NCI-H748 (cell line): ENCODE data around the gene SNX32.

ENCODE experiments used
- DNase-seq: peaks from one replicate; lab custom pipeline; 2025; ENCODE audit not compliant: unreplicated experiment; lab: John Stamatoyannopoulos, UW

SNX32 gene

DNA sequence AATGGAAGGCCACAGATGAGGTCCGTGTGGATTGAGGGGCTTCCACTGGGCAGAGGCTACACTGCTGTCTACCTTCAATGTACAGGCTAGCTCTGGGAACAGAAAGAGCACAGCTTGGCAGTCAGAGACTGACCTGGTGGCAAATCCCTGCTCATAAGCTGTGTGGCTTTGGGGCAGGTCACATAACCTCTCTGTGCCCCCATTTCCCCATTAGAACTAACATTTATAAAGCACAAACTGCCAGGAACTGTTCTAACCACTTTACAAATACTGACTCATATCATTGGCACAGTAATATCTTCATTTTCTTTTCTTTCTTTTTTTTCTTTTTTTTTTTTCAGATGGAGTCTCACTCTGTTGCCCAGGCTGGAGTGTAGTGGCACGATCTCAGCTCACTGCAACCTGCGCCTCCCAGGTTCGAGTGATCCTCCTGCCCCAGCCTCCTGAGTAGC lies 63.3 kb downstream of the SNX32 start:
- DNase-seq: no peak

DNA sequence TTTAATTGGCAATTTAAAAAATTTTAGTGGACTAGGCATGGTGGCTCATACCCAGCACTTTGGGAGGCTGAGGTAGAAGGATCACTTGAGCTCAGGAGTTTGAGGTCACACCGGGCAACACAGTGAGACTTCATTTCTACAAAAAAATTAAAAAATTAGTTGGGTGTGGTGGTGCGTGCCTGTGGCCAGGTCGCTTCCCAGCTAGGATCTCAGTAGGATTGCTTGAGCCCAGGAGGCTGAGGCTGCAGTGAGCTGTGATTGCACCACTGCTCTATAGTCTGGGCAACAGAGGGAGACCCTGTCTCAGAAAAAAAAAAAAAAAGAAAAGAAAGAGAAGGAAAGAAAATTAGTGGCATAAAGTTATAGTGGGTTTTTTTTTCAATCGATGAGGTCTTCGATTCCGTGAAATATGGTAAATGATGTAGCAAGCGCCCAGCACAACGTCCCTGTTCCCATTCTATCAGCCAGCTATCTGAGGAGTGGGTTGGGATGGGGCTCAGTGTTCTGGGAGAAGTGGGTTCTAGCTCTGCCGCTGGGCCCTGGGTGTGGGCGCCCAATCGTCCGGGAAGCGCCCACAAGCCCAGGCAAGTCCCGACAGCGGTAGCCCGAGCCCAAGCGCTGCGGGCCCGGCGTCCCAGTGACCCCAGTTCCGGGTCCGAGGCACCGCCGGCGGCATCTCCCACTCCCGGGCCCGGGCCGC lies 65.0 kb downstream of the SNX32 start:
- DNase-seq: no peak

- DNase-seq: no peak
These were observed 65.8 kb downstream of the SNX32 start for GRCh38 chr11:65899356-65900124.

GRCh38 chr11:65900125-65900898 lies 66.5 kb downstream of the SNX32 start, which contains the start of gene FOSL1:
Gene FOSL1, minus strand, starts transcription at chr11:65900388. Its CDS starts 49 bp downstream, at chr11:65900339.
- peak; percentile 87 for DNase-seq

- DNase-seq: no peak
These were observed 67.1 kb downstream of the SNX32 start for GRCh38 chr11:65900899-65901180.

DNA sequence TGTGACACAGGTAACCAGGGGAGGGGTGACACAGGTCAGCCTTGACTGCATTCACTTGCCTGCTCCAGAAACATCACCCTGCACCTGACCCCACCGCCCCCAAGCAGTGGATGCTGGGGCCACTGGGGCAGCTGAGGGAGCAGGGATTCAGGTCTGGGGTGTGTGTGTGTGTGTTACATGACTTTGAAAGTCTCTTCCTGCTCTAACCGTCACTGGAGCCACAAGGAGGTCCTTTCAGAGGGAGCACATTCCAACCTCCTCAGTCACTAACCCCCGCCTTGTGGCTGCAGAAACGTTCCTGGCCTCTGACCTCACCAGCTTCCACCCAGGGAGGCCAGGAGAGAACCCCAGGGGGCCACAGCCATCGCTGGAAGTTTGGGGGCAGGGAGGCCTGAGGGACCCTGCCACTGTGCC lies 69.3 kb downstream of the SNX32 start:
- no peak for DNase-seq
